Right cardiac atrium (tissue), 5 donors: Measurements from ENCODE around the gene TNS4. TPM values are rescaled to one million over a fixed set of nuclear protein-coding genes. Genes with fewer than 3 reads are reported as not detected.

Source experiments
- ATAC-seq, 2 donors: fragments of 200-7000 bp; cut with Tn5 transposase; one replicate each; pipeline versions ENCODE4 v1.8.0 to v1.9.1; 2020; ENCODE audit warnings: moderate library complexity in 2 of 2, mild to moderate bottlenecking in 1 of 2
- DNase-seq, 3 donors: peaks; one replicate each; pipeline ENCODE4 v3.0.0-alpha.2; 2020
- H3K27ac ChIP-seq: one replicate; pipeline ENCODE4 v1.5.1; 2013; ENCODE audit warnings: mild to moderate bottlenecking, low read length, control low read depth, moderate library complexity
- H3K27me3 ChIP-seq: one replicate; pipeline ENCODE4 v1.6.1; 2013; ENCODE audit not compliant: control insufficient read depth, insufficient read depth
- H3K4me1 ChIP-seq: one replicate; pipeline ENCODE4 v1.6.1; 2013; ENCODE audit warnings: low read length; ENCODE audit not compliant: control insufficient read depth, insufficient read depth
- H3K4me3 ChIP-seq: one replicate; pipeline ENCODE4 v1.5.1; 2013; ENCODE audit warnings: low read length, control low read depth
- H3K9me3 ChIP-seq: one replicate; pipeline ENCODE4 v1.6.1; 2013; ENCODE audit warnings: low read length; ENCODE audit not compliant: control insufficient read depth
- WGBS: extraction: QIAGEN DNeasy Blood & Tissue Kit; methylation state at CpG from one replicate; pipeline ENCODE4 v1.1.7; 2013; 5-methylcytosine and 5-hydroxymethylcytosine counted together
- intact Hi-C, 4 donors: fragments of 100-400 bp; cut with DNase I; formaldehyde crosslinking; loops; one replicate each; pipeline versions ENCODE4 v1.11.0 to v1.14.0; 2022 to 2023
- polyA plus RNA-seq: library from polyadenylated mRNA; stranded (reverse); fragments of 200-250 nt; gene quantifications from one replicate; pipeline ENCODE4 v1.2.3, GENCODE V29; 2013
- total RNA-seq, 4 donors: library from RNA; stranded (reverse); fragmentation: NEBNext Ultra II Directional; extraction: Animal tissue kit (Norgen Biotek cat#: 25700); gene quantifications; one replicate each; pipeline ENCODE4 v1.2.1, GENCODE V29; 2021
- donor health status: healthy with polysubstance abuse.
- donor health status: DM: no; HTN: yes; CAD: no.
- donor health status: DM: no; HTN: no; CAD: no.
- donor health status: DM: no; HTN: yes; CAD: no; lungs with severe emphysema.
- donor health status: DM: yes; HTN: yes; CAD: no.

TNS4 gene
- total and polyA plus RNA-seq, 5 donors, result 0.14 TPM; not detected in 4

GRCh38 chr17:40525294-40525693, 23.9 kb upstream of the TNS4 start:
- no peak for DNase-seq
- no peak overlapping the region for H3K4me3 ChIP-seq
- intact Hi-C loops, result no loop called here
- ATAC-seq, result no peak
- H3K27me3 ChIP-seq, result no peaks in the 10 kb centered on the region
- WGBS, result 99% methylated on average over 1 of the region's 1 CpG
- no peak overlapping the region for H3K27ac ChIP-seq
- H3K4me1 ChIP-seq, result no peaks in the 10 kb centered on the region
- H3K9me3 ChIP-seq, result no peaks in the 10 kb centered on the region

GRCh38 chr17:40524243-40524965, 23.0 kb upstream of the TNS4 start:
- DNase-seq (no peak), ATAC-seq (no peak)
- WGBS, result 58% methylated on average over 3 of the region's 3 CpGs
- Histone ChIP-seq H3K27me3 (no peaks in the 10 kb centered on the region), H3K27ac (no peak overlapping the region), H3K9me3 (no peaks in the 10 kb centered on the region), H3K4me3 (no peak overlapping the region), H3K4me1 (no peaks in the 10 kb centered on the region)
- intact Hi-C loops, result no loop called here

GRCh38 chr17:40522961-40523310, 21.5 kb upstream of the TNS4 start:
- 92% methylated on average over 5 of the region's 5 CpGs for WGBS
- intact Hi-C loops, result no loop called here
- Histone ChIP-seq H3K4me1 (no peaks in the 10 kb centered on the region), H3K4me3 (no peak overlapping the region), H3K27me3 (no peaks in the 10 kb centered on the region), H3K9me3 (no peaks in the 10 kb centered on the region), H3K27ac (no peak overlapping the region)
- ATAC-seq (no peak), DNase-seq (no peak)

- ATAC-seq (no peak), DNase-seq (no peak)
- no peak overlapping the region for H3K4me3 ChIP-seq
- no peaks in the 10 kb centered on the region for H3K27me3 ChIP-seq
- no peaks in the 10 kb centered on the region for H3K9me3 ChIP-seq
- intact Hi-C loops, result no loop called here
- H3K27ac ChIP-seq, result no peak overlapping the region
- H3K4me1 ChIP-seq, result no peaks in the 10 kb centered on the region
- 78% methylated on average over 7 of the region's 7 CpGs for WGBS
Measured at GRCh38 chr17:40522250-40522960, 21.0 kb upstream of the TNS4 start.

- Histone ChIP-seq H3K9me3 (no peaks in the 10 kb centered on the region), H3K4me1 (no peaks in the 10 kb centered on the region), H3K4me3 (no peak overlapping the region), H3K27ac (no peak overlapping the region), H3K27me3 (no peaks in the 10 kb centered on the region)
- intact Hi-C loops, result no loop called here
- peak in 1 of 3 donors; percentile 43 for DNase-seq
- WGBS, result 94% methylated on average over 14 of the region's 14 CpGs
- ATAC-seq, result peak; percentile 4 to 12
Measured at GRCh38 chr17:40520991-40521453, 19.6 kb upstream of the TNS4 start.

DNA sequence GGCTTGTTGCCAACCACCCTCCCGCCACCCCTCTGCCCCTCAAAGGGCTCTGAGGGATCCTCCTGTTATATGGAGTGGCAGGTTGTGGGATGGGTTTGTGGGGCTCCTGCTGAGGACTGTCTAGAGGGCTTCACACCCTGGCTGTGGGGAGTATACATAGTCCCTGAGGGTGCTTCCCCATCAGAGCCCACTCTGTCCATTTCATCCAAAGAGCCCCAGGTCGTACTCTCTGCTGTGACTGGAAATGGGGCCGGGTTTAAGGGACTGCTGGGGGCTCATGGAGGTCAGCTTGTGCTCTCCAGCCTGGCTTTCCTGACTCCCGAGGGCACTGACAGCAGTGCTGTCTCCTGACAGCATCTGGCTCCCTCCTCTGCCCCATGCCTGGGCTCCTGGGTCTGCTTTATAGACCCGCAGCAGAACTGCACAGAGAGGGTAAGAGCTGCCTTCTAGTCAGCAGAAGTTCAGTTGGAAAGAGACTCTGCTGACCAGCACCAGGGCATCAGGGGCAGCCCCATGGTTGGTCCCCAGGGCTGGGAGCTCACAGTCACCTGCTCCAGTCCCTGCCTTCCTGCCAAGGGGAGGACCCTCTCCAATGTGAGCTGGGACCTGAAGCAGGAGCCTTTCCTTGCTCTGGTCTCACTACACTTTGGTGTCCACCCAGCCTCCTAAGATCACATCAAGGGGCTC, 17.8 kb upstream of the TNS4 start:
- peak in 1 of 3 donors; percentile 14 for DNase-seq
- intact Hi-C loops, result no loop called here
- 88% methylated on average over 5 of the region's 5 CpGs for WGBS
- H3K4me1 ChIP-seq, result no peaks in the 10 kb centered on the region
- no peak overlapping the region for H3K4me3 ChIP-seq
- no peaks in the 10 kb centered on the region for H3K27me3 ChIP-seq
- no peak for ATAC-seq
- no peaks in the 10 kb centered on the region for H3K9me3 ChIP-seq
- no peak overlapping the region for H3K27ac ChIP-seq

DNA sequence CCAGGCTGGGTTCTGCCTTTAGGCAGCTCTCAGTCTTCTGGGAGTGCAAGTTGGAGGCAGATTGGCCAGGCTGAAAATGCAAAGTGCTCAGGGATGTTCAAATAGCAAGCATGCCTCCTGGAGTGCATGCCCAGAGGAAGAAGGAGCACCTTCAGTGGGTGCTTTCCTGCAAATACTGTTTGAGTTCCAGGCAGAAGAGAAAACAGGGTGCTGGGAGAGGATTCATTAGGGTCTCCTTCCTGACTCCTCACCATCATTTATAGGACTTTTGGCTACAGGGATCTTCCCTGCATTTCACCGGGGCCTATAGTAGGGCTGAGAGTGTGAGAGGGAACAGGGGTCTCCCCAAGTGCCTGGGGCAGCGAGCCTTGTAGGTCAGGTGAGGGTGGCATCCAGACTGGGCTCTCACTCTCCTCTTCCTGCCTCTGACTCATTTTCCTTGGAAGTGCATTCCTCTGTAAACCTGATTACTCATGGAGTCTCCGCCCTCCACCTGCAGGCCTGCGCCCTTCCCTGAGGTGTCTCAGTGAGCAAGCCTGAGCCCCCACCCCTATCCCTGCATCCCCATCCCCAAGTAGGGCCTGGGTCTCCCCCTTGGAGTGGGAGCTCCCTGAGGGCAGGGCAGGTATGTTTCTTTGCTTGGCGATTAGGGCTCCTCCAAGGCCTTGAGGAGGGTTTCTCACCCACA, 17.1 kb upstream of the TNS4 start:
- WGBS, result 85% methylated on average over 5 of the region's 5 CpGs
- DNase-seq (peak in 1 of 3 donors; percentile 32), ATAC-seq (no peak)
- Histone ChIP-seq H3K27me3 (no peaks in the 10 kb centered on the region), H3K27ac (no peak overlapping the region), H3K4me3 (no peak overlapping the region), H3K4me1 (no peaks in the 10 kb centered on the region), H3K9me3 (no peaks in the 10 kb centered on the region)
- intact Hi-C loops, result no loop called here

DNA sequence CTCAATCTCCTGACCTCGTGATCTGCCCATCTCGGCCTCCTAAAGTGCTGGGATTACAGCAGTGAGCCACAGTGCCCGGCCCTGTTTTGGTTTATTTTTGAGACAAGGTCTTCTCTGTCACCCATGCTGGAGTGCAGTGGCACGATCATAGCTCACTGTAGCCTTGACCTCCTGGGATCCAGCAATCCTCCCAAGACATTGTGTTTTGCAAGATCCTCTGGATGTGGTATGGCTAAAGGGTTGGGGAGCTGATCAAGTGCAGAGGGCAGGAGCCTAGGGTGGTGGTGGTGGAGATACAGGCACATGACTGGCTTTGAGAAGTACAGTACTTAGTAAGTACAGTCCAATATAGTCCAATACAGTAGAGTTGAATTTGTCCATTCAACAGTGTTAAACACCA, 16.6 kb upstream of the TNS4 start:
- H3K4me3 ChIP-seq, result no peak overlapping the region
- DNase-seq (no peak), ATAC-seq (no peak)
- H3K27ac ChIP-seq, result no peak overlapping the region
- WGBS, result 87% methylated on average over 4 of the region's 4 CpGs
- H3K27me3 ChIP-seq, result no peaks in the 10 kb centered on the region
- H3K4me1 ChIP-seq, result no peaks in the 10 kb centered on the region
- H3K9me3 ChIP-seq, result no peaks in the 10 kb centered on the region
- intact Hi-C loops, result no loop called here

DNA sequence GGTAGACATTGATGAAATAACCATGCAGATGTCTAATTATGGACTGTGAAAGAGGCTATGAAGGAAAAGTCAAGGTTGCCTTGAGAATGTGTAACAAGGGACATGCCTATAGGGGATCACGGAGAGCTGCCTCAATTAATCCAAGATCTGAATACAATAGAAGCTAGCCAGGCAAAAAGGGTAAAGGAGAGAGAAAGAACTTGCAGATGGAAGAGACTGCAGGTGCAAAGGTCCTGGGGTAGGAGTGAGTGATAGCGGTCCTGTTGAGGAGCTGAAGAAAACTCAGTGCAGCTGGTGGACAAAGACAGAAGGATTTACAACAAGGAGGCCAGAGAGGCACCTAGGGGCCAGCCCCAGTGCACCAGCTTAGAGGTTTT, 15.9 kb upstream of the TNS4 start:
- ATAC-seq, result no peak
- Histone ChIP-seq H3K27me3 (no peaks in the 10 kb centered on the region), H3K4me3 (no peak overlapping the region), H3K27ac (no peak overlapping the region), H3K9me3 (no peaks in the 10 kb centered on the region), H3K4me1 (no peaks in the 10 kb centered on the region)
- intact Hi-C loops, result no loop called here
- no peak for DNase-seq
- WGBS, result 77% methylated on average over 2 of the region's 2 CpGs

GRCh38 chr17:40516581-40517285, 15.3 kb upstream of the TNS4 start:
- H3K4me3 ChIP-seq, result no peak overlapping the region
- ATAC-seq, result peak in 1 of 2 donors; percentile 60

More at GRCh38 chr17:40516581-40517285, 15.3 kb upstream of the TNS4 start:
- peak in 1 of 3 donors; percentile 46 for DNase-seq
- intact Hi-C loops, result no loop called here
- Histone ChIP-seq H3K27me3 (no peaks in the 10 kb centered on the region), H3K27ac (no peak overlapping the region), H3K4me1 (no peaks in the 10 kb centered on the region), H3K9me3 (no peaks in the 10 kb centered on the region)
- 40% methylated on average over 3 of the region's 3 CpGs for WGBS
